Activated CD4-positive, alpha-beta T cell treated with anti-CD3 and anti-CD28 coated beads for 4 hours (primary cell): ENCODE results near the gene CDT1.
"Not testable (repeated sequence)": the region's sequence is repeated elsewhere in the genome, so short reads cannot be mapped to it uniquely, and the experiment has no call there.

Experiments used
- DNase-seq, 2 donors: peaks; one replicate each; pipeline ENCODE4 v3.0.0-alpha.2; 2020

CDT1 gene

DNA sequence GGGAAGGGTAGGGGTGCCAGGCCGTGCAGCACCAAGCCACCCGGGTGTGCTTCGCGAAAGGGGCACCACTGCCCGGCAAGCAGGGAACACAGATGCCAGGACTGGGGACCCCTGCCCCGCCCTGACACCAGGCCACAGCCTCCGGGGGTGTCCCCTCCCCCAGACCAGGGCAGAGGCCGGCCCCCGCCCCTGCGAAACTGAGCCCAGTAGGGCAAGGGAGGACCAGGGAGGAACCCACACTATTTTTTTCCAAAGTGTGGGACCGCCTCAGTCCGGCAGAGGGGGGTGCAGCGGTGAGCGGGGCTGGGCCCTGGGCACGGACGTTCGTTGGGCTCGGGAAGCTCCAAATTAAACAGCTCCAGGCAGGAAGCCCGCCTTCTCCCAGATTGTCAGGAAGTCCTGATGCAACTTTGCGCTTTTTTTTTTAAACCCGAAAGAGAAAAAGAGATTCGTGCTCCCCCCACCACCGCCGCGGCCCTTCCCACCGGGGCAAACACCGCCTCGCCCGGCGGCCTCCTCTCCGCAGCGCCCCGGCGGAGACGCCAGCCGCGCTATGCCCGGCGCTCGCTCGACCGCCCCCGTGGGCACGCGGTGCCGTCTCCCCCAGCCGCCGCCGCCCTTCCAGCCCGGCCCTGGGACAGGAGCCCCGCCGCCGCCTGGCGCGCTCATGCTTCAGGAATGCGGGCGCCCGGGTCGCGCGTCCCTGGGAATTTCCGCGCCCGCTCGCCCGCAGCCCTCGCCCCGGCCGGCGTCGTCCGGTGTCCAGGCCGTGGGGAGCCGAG, 19.3 kb upstream of the CDT1 start:
- peak; percentile 38 to 49 for DNase-seq

DNA sequence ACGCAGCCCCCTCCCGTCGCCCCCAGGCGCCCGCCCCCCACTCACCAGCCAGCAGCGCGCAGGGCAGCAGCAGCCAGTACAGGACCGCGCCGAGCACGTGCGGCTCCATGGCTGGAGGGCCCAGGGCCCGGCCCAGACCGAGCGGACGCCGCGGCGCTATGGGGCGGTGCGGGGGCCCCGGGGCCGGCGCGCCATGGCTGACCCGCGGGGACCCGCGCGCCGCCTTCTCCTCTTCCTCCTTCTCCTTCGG, 18.8 kb upstream of the CDT1 start:
- DNase-seq = no peak

DNA sequence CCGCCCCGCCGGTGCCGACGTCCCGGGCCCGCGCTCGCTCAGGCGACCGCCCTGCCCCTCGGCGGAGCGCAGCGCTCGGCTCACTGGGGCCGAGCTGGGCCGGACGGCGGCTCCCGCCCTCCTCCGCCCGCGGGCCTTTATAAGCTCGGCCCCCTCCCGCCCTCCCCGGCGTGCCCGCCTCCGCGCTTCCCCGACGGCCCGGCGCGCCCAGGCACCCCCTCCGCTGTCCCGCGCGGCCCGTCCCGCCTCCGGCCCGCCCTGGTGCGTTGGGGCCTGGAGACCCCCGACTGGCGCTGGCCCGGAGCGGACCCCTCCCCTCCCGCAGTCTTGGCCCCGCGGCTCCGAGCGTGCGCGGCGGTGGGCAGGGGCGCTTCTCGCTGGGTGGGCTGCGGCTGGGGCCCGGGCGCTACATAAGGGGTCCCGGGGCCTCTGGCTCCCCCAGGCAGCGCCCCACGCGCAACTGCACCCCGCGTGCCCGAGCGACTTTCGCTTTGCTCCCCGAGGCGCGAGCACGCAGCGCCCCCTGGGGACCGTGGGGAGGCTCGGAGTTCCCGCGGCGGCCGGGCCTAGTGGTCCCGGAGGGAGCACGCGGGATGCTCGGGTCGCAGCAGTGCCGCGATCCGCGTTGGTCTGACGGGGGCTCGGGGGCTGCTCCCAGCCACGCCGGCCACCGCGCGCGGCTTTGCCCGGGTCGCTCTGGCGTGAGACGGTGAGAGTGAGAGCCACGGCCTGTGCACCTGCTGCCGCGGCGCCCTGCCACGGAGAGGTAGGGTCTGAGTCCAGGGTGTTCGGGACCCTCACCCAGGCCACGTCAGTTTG, 18.3 kb upstream of the CDT1 start, which contains the start of gene PIEZO1:
PIEZO1 (minus strand) TSS at position 115 of the 819 bp plus-strand sequence. CDS start 256 bp downstream, outside the sequence.
- DNase-seq = peak; percentile 87 to 90

DNA sequence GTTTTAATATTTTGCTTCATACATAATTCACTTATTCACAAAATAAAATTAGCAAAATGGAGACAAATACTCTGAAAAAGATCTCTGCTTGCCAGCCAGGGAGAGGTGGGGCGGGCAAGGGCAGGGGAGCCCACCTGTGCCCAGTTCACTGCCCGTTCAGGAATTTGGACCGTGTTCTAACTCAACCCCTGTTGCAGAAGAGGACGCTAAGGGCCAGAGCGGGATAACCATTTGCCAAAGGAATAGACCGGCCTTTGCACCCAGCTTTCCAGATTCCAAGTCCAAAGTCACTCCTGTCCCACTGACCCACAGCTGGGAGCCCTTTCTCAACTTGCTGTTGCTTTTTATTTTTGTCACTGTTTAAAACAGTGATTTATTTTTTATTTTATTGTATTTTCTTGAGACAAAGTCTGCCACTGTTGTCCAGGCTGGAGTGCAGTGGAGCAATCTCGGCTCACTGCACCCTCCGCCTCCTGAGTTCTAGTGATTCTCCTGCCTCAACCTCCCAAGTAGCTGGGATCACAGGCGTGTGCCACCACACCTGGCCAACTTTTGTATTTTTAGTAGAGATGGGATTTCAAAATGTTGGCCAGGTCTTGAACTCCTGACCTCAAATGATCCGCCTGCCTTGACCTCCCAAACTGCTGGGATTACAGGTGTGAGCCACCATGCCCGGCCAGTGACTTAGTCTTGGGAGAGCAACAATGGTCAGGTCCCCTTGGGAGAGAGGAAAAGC, 15.8 kb upstream of the CDT1 start:
- DNase-seq = no peak

DNA sequence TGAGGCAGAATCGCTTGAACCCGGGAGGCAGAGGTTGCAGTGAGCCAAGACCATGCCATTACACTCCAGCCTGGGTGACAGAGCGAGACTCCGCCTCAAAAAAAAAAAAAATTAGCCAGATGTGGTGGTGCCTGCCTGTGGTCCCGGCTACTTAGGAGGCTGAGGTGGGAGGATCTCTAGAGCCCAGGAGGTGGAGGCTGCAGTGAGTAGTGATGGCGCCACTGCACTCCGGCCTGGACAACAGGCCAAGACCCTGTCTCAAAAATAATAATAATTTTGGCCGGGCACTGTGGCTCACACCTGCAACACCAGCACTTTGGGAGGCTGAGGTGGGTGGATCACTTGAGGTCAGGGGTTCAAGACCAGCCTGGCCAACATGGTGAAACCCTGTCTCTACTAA, 14.8 kb upstream of the CDT1 start:
- DNase-seq = not testable (repeated sequence)

DNA sequence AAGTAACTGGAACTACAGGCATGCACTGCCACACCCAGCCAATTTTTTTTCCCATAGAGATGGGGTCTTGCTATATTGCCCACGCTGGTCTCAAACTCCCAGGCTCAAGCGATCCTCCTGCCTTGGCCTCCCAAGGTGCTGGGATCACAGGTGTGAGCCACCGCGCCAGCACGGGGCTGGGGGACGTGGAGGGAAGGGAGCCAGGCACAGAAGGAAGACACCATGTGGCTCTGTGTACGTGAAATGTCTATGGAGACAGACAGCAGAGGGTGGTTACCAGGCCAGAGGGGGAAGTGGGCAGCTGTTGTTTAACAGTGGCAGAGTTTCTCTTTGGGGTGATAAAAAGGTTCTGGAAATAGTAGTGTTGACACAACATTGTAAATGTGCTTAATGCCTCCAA, 14.0 kb upstream of the CDT1 start:
- DNase-seq = no peak

DNA sequence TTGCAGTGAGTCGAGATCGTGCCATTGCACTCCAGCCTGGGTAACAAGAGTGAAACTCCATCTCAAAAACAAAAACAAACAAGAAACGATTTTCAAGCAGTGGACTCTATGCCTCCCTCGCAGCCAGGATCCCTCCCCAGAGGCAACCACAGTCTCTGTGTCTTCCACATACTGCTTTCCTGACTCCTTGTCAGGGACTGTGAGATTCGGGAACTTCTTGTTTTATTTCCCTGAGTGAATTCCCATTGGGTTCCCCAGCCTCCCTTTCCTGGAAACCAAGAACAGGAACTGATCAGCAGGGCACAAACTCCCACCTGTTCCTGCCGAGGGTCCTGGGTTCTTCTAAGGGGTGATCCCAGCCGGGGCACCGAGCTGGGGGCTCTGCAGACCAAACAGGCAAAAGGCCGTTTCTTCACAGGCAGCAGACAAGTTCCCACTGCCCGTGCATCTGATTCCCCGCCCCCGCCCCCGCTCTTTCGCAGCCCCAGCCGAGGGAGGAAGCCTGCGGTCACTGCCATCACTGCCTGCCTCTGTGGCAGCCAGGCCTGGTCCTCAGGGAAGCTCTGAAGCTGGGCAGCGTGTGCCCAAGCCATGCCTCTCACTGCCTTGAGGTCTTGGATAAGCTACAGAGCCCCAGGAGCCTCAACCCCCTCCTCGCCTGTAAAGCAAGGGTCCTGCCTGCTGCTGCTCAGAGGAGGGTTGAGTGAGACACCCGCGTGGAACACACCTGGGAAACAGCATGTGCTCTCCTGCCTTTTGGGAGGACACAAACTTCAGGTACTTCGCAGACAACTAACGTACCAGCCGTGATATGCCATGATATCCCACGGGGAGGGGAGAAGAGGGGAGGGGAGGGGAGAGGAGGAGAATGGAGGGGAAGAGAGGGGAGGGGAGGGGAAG, 13.0 kb upstream of the CDT1 start:
- peak; percentile 57 to 64 for DNase-seq

DNA sequence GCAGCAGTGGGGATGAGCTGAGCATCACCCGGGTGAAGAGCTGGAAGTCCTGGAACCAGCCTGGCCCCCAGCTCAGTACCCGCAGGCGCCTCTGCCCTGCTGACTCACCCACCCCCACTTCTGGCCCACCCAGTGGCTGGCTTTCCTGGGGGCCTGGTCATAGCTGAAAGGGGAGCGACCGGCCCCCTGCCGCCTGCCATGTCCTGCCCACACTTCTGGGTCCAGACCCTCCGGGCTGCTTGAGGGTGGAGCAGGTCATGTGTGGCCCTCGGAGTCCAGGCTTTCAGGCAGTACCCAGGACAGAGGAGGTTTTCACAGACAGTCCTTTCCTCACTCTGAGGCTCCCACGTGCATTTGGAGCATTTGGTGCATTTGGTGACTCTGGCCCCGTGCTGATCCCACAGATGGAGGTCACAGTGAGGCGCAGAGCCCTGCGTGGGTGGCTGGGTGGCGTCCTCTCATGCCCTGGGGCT, 11.5 kb upstream of the CDT1 start:
- DNase-seq = no peak

DNA sequence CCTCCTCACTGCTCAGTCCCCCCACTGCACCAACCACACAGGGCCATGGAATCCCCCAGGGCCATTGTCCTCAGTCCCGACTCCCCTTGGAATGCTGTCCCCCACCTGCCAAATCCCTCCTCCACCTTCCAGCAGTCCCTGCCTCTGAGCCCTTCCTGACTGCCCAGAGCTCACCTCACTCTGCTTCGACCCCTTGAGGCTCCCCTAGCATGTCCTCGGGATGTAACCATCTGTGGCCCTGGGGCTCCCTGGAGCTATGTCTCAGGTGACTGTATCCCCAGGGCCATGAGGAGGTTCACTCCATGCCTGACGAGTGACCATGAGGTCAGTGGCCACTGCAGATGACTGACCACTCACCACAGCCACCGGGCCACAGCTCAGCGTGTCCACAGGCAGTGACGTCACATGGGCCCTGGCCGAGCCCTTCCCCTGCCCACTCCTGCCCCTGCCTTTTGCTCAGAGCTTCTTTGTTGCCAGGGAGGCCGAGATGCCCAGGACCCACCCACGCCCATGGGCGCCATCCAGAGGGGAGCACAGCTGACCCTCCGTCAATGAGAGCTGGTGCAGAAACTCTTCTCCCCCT, 10.8 kb upstream of the CDT1 start:
- no peak for DNase-seq

DNA sequence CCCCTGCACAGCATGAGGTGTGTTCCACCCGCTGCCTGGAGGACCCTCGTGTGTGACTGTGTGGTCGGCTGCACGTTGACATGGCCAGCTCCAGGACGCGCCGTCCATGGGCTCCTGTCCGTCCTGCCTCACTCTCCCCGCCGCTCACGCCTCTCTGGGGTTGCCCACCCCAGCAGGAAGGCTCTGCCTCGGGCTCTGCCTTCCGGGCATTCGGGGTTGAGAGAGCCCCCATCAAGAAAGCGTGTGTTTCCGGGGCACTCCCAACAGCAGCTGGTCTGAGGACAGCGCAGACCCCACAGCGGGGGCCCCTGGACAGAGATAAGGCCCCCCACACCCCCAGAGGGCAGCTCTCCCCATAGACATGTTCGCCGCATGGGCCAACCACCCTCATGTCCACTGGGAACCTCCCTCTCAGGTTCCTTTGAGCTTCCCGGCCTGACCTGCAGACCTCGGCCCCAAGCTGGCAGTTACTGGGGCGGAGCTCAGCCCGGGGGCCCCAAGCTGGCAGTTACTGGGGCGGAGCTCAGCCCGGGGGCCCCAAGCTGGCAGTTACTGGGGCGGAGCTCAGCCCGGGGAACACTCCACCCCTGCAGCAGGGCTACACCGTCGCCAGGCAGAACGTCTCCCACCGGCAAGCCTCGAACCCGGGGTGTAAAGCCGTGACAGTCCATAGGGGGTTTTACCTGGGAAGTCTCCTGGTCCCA, 10.2 kb upstream of the CDT1 start:
- DNase-seq = no peak

DNA sequence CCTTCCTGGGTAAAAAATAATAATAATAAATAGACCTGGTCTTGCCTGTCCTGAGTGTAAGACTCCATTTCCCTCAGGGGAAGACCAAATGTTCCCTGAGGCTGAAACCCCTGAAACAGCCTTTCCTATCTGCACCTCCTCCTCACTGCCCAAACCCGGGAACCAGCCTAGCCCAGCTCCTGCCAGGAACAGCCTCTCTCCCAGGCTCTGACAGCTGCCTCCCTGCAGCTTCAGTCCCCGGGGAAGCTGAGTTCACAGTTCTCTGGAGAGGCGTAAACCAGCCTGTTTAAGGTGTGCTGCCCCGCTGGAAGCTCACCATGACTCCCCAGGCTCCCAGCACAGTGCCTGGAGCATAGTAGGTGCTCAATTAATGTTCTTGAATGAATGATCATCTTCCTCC, 7.3 kb upstream of the CDT1 start:
- no peak for DNase-seq

DNA sequence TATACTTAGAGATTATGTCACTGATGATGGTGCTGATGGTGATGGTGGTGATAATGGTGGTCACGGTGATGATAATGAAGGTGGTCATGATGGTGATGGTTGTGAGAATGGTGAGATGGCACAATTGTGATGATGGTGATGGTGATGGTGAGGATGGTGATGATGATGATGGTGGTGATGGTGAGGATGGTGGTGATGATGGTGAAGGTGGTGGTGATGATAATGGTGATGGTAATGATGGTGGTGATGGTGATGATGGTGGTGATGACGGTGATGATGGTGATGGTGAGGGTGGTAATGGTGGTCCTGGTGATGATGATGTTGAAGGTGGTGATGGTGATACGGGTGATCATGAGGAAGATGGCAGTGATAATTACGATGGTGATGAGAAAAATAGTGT, 5.5 kb upstream of the CDT1 start:
- DNase-seq = no peak

DNA sequence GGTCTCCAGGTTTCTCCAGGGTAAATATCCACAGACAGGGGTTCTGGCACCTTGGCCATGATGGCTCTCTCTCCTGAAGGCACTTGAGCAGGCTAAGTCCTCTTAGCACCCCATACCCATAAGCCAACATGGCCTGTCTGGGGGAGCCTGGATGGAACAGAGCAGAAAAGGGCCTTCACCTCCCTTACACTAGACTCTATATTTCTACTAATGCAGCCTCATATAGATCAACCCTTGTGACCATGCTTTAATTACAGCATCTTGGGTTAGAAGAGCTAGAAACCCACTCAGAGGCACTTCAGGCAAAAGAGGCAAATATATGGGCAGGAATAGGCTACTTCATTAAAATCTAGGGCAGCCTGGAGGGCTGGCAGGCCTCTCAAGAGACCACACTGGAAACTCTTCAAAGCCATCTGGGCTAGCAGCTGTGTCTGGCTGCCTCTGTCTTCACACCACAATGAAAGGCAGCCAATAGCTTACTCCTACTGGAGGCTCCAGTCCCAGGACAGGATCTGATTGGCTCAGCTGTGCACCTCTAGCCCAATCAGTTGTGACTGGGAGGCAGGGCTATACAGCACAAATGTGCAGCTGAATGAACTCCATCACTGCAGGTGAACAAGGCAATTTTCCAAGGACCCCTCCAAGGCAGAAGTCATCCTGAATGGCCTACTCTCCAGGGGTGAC, 4.7 kb upstream of the CDT1 start:
- no peak for DNase-seq

DNA sequence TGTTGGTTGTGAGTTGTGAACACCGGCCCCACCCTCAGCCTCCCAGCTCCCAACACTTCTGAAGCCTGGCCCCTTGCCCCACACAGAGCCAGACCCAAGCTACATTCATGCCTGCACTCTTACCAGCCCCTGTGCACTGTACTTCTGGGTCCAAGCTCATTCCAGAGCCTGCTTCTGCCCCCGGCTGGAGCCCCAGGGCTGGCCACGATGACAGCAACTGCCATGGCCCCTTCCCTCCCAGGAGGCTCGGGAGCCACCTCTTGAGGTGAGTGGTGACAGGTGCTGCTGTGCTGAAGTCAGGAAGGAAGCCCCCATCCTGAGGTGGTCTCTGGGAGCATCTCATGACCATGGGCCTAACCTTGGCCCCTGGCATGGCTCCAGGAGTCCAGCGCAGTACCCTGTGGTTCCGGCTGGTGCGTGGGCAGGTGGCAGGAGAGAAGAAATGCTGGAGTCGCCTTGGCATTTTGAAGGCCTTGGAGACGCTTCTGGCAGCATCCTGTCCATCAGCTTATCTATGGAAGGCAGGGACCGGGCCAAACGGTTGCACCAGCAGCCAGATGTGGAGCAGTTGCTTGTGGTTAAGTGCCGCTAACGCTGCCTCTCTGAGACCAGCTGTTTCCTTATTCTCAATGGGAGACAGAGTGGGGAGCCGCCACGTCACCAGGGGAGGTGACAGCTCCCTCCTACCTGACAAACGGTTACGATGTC, 3.9 kb upstream of the CDT1 start:
- DNase-seq = no peak

DNA sequence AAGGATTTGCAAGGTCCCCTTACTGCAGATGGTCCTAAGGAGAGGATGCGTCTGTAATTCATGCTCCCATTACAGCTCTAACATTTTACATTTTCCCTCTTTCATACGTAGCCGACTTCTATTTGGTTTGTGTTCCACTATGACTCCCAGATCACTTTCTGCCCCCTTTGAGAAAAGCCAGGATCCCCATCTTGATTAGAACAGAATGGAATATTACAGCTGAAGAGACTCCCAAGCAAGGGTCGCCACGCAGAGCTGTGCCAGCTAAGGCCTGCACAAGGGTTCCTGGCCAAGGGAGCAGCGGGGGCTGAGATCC, 3.4 kb upstream of the CDT1 start:
- DNase-seq = no peak

DNA sequence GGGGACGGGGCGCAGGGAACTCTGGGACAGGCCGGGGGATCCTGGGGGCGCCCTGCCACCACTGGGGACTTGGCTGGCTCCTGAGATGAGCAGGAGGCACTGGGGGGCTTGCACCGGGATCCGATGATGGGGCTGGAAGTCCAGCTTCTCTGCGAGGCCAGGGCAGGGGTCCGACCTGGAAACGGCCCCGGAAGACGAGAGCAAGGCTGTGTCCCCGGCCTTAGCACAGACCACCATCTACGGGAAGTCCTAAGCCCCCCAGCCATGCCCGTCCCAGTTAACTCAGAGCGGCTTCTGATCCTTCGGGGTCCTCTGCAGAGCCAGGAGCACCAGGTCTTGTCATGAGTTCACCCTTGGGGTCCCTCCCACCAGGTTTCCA, 573 bp downstream of the CDT1 start:
- DNase-seq = no peak

DNA sequence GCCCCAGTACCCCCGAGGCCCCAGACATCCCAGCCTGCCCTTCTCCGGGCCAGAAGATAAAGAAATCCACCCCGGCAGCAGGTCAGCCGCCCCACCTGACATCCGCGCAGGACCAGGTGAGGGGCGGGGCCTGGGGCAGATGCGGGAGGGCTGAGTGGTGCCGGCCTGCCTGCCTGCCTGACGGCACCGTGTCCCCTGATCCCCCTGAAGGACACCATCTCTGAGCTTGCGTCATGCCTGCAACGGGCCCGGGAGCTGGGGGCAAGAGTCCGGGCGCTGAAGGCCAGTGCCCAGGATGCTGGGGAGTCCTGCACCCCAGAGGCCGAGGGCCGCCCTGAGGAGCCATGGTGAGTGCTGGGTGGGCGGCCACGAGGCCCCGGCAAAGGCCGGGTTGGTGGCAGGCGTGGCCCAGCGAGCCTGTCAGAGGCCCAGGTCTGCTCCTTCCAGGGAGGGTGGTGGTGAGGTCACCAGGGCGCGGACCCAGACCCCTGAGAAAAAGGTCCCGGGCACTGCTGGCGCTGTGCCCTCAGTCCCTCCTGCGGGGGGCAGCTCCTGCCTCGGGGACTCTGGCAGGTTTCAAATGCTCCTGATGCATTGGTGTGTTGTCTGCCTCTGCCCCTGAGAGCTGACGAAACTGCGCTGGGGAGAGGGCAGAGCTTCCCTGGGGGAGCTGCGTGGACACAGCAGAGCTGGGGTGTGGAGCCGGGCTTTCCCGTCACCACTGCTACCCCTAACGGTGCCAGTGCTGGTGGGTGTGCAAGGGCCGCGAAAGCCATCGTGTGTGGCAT, 1.2 kb downstream of the CDT1 start:
- DNase-seq = no peak

DNA sequence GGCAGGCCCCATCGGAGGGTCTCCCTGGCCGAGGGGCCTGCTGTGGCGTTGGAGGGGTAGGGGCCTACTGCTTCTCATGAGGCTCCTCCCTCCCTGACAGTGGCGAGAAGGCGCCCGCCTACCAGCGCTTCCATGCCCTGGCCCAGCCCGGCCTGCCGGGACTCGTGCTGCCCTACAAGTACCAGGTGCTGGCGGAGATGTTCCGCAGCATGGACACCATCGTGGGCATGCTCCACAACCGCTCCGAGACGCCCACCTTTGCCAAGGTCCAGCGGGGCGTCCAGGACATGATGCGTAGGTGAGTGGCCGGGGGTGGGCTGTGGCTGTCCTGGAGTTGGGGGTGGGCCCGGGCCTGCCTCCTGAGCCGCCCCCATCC, 1.7 kb downstream of the CDT1 start:
- DNase-seq = no peak

DNA sequence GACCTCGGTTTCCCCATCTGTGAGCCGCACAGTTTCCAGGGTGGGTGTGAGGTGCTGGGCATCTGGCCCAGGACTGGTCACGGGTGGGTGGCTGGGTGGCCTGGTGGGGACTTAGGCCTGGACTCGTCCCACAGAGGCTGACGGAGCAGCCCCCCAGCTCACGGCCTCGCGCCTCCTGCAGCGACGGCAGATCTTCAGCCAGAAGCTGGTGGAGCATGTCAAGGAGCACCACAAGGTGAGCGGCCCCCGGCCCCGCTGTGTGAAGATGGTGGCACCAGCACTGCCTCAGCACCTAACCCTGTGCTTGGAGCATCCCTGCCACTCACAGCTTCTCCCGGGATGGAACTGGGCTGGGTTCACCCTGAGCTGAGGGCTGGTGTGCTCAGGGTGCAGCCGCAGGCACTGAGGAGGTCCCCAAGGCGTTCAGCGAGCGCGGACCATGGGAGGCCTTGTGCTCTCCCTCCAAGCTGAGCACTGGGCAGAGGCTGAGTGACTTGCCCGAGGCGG, 2.4 kb downstream of the CDT1 start:
- no peak for DNase-seq
